MM.1S (cell line): ENCODE measurements around the gene DGUOK.

Source experiments
- CTCF ChIP-seq: fragments of 300-600 bp; sonication (generic); IDR thresholded peaks from 2 replicates; pipeline ENCODE4 v1.5.1; 2016; ENCODE audit warnings: antibody characterized with exemption, low read length, mixed read lengths
- EZH2 ChIP-seq: fragments of 300-600 bp; sonication (generic); optimal IDR thresholded peaks from 2 replicates; pipeline ENCODE3; 2017; ENCODE audit warnings: low read depth, mild to moderate bottlenecking, antibody characterized with exemption, low read length, mixed read lengths
- EZH2phosphoT487 ChIP-seq: fragments of 300-600 bp; sonication (generic); IDR thresholded peaks from 2 replicates; pipeline ENCODE4 v1.6.1; 2018; ENCODE audit warnings: antibody characterized with exemption, low read length

GRCh38 chr2:73908689-73909652 is 17.7 kb upstream of the DGUOK start:
- TF ChIP-seq CTCF (no peak), EZH2phosphoT487 (no peak), EZH2 (no peak)
